ENCODE data around the gene VWA3B. TPM values are rescaled to one million over a fixed set of nuclear protein-coding genes. Genes with fewer than 3 reads are reported as not detected.
"Not testable (repeated sequence)": the region's sequence is repeated elsewhere in the genome, so short reads cannot be mapped to it uniquely, and the experiment has no call there.

Gene VWA3B
- total RNA-seq, 1 donor from 2014 or later, result 0.52 TPM

DNA sequence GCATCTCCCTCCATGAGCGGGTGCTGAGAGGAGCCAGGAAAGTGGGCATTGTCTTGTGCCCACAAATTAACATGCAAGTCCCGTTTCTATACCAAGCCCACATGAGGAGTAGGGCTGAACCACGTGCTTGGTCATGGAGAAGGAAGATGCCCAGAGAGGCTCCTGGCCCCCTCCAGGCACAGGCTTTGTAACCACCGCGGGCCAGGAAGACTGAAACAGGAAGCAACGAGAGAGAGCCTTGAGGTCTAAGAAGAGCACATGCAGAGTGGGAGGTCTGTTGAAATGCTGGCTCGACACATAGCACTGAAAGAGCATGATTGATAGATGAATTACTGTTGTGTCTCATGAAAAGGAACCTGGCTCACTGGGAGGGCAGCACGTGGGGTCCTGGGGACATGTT lies 36.3 kb downstream of the VWA3B start:
- H3K27ac ChIP-seq (replicated peaks), result no peak overlapping the region
- intact Hi-C loops (cut with micrococcal nuclease), result no loop called here
- H3K36me3 ChIP-seq, result no peaks in the 10 kb centered on the region
- DNase-seq, result no peak
- H3K4me1 ChIP-seq, result peaks cover 17% of the 10 kb centered on the region
- H3K4me3 ChIP-seq, result no peak overlapping the region
- TF ChIP-seq, protein P1, sequence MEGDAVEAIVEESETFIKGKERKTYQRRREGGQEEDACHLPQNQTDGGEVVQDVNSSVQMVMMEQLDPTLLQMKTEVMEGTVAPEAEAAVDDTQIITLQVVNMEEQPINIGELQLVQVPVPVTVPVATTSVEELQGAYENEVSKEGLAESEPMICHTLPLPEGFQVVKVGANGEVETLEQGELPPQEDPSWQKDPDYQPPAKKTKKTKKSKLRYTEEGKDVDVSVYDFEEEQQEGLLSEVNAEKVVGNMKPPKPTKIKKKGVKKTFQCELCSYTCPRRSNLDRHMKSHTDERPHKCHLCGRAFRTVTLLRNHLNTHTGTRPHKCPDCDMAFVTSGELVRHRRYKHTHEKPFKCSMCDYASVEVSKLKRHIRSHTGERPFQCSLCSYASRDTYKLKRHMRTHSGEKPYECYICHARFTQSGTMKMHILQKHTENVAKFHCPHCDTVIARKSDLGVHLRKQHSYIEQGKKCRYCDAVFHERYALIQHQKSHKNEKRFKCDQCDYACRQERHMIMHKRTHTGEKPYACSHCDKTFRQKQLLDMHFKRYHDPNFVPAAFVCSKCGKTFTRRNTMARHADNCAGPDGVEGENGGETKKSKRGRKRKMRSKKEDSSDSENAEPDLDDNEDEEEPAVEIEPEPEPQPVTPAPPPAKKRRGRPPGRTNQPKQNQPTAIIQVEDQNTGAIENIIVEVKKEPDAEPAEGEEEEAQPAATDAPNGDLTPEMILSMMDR (IDR thresholded peaks at IDR 0.05; ENCODE audit: borderline replicate concordance), result no peak
- H3K27me3 ChIP-seq (ENCODE audit: low read depth), result no peaks in the 10 kb centered on the region
- no peaks in the 10 kb centered on the region for H3K9me3 ChIP-seq (replicated peaks)

DNA sequence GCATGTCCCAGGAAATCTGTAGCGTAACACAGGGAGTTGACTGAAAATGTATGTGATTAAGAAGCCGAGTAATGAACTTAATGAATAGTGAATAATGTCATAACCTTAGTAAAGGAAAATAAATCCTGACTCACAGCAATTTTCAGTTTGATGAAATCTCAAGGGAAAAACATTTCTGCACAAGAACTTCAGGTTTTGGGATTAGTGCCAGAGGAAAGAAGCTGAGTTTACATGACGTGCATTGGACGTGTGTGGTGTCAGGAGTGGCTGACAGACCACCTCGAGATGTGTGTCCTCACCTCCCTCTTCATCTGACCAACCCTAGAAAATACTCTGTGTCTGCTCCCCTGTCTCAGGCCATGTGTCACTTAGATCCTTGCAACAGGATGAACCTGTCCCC lies 39.1 kb downstream of the VWA3B start:
- DNase-seq, result no peak
- H3K36me3 ChIP-seq, result no peaks in the 10 kb centered on the region
- intact Hi-C loops (cut with micrococcal nuclease), result no loop called here
- peaks cover 18% of the 10 kb centered on the region for H3K4me1 ChIP-seq
- H3K27me3 ChIP-seq (ENCODE audit: low read depth), result no peaks in the 10 kb centered on the region
- no peak overlapping the region for H3K4me3 ChIP-seq
- H3K9me3 ChIP-seq (replicated peaks), result no peaks in the 10 kb centered on the region
- no peak overlapping the region for H3K27ac ChIP-seq (replicated peaks)
- TF ChIP-seq, protein P1 (IDR thresholded peaks at IDR 0.05; ENCODE audit: borderline replicate concordance), result no peak

- TF ChIP-seq, protein P1 (IDR thresholded peaks at IDR 0.05; ENCODE audit: borderline replicate concordance), result no peak
- Histone ChIP-seq H3K36me3 (no peaks in the 10 kb centered on the region), H3K27ac (replicated peaks) (peak overlapping the region; percentile 33), H3K27me3 (ENCODE audit: low read depth) (no peaks in the 10 kb centered on the region), H3K4me1 (peaks cover 16% of the 10 kb centered on the region), H3K9me3 (replicated peaks) (no peaks in the 10 kb centered on the region), H3K4me3 (no peak overlapping the region)
- intact Hi-C loops (cut with micrococcal nuclease), result no loop called here
- DNase-seq, result peak; percentile 29
Observed at GRCh38 chr2:98127229-98127989, 40.4 kb downstream of the VWA3B start.

DNA sequence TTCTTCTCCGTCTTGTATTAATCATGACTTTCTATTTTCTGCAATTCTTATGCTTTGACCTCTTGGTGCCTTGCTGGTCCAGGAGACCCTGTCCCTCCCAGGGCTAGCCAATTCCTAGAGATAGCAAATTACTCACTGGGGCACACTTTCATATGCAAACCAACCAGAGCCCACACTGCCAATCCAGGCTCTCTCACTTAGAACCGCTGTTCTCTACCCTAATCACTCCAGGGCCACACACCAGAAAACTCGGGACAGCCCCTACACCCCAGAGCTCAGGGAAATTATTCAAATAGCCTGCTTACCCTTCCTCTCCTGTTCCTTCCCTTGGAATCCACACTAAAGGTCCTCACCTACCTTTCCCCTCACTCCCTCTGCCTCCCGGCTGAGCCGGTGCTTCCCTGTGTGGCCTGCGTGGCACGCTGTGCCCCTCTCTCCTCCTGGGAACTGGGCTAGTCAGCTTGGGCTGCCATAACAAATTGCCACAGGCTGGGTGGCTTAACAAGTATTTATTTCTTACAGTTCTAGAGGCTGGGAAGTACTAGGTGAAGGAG lies 41.7 kb downstream of the VWA3B start:
- H3K4me1 ChIP-seq, result peaks cover 16% of the 10 kb centered on the region
- intact Hi-C loops (cut with micrococcal nuclease), result no loop called here
- TF ChIP-seq, protein P1 (IDR thresholded peaks at IDR 0.05; ENCODE audit: borderline replicate concordance), result no peak
- H3K27ac ChIP-seq (replicated peaks), result no peak overlapping the region
- no peak overlapping the region for H3K4me3 ChIP-seq
- DNase-seq, result no peak
- no peaks in the 10 kb centered on the region for H3K36me3 ChIP-seq
- no peaks in the 10 kb centered on the region for H3K9me3 ChIP-seq (replicated peaks)
- no peaks in the 10 kb centered on the region for H3K27me3 ChIP-seq (ENCODE audit: low read depth)

- H3K4me3 ChIP-seq; H3K27ac ChIP-seq (replicated peaks); intact Hi-C loops (cut with micrococcal nuclease); H3K27me3 ChIP-seq (ENCODE audit: low read depth); H3K9me3 ChIP-seq (replicated peaks); H3K36me3 ChIP-seq; DNase-seq: not testable (repeated sequence)
- H3K4me1 ChIP-seq, result peaks cover 30% of the 10 kb centered on the region
Observed at GRCh38 chr2:98130073-98130472, 43.1 kb downstream of the VWA3B start.
